ENCODE results near the gene COL7A1. TPM values are rescaled to one million over a fixed set of nuclear protein-coding genes. Genes with fewer than 3 reads are reported as not detected.
A peak's percentile ranks its signal among the peaks of the same experiment; 100 is the strongest.

The COL7A1 gene
- total and polyA plus RNA-seq, 12 donors, result 0.35 to 66.9 (median 3.1) TPM

GRCh38 chr3:48562367-48563095 is 32.6 kb downstream of the COL7A1 start:
- H3K4me1 ChIP-seq (replicated peaks in 1 of 2), result peaks cover 5 to 29% of the 10 kb centered on the region in 2 donors
- 90 to 96% (median 91%) methylated on average over 8 to 20 of the region's 20 CpGs for WGBS, 4 donors
- TF ChIP-seq CTCF (IDR thresholded peaks at IDR 0.05) (no peak), POLR2A (IDR thresholded peaks at IDR 0.05) (no peak)
- no peaks in the 10 kb centered on the region for H3K36me3 ChIP-seq (replicated peaks in 1 of 2)
- H3K27me3 ChIP-seq, result no peaks in the 10 kb centered on the region
- intact Hi-C loops (cut with DNase I), result no loop called here
- no peaks in the 10 kb centered on the region for H3K9me3 ChIP-seq (replicated peaks in 1 of 3)
- no peak overlapping the region for H3K4me3 ChIP-seq
- no peak overlapping the region for H3K27ac ChIP-seq
- no peak for DNase-seq

GRCh38 chr3:48561045-48561736 is 33.9 kb downstream of the COL7A1 start:
- peak overlapping the region in 2 of 5 donors; percentile 66 to 69 for H3K27ac ChIP-seq
- no peaks in the 10 kb centered on the region for H3K36me3 ChIP-seq (replicated peaks in 1 of 2)
- TF ChIP-seq CTCF (IDR thresholded peaks at IDR 0.05) (peak in 4 of 6 experiments; percentile 7 to 40 (median 22)), POLR2A (IDR thresholded peaks at IDR 0.05) (no peak)
- intact Hi-C loops (cut with DNase I), result no loop called here
- peaks cover 13 to 39% of the 10 kb centered on the region in 2 donors for H3K4me1 ChIP-seq (replicated peaks in 1 of 2)
- H3K4me3 ChIP-seq, result peak overlapping the region in 1 of 4 donors; percentile 39
- no peaks in the 10 kb centered on the region for H3K9me3 ChIP-seq (replicated peaks in 1 of 3)
- no peaks in the 10 kb centered on the region for H3K27me3 ChIP-seq
- peak; percentile 40 to 76 (median 56) for DNase-seq
- WGBS, 4 donors, result 28 to 53% (median 36%) methylated on average over 10 to 21 of the region's 21 CpGs

- intact Hi-C loops (cut with DNase I), result no loop called here
- peak in 3 of 7 donors; percentile 17 to 49 (median 27) for DNase-seq
- TF ChIP-seq POLR2A (IDR thresholded peaks at IDR 0.05) (no peak), CTCF (IDR thresholded peaks at IDR 0.05) (no peak)
- Histone ChIP-seq H3K36me3 (replicated peaks in 1 of 2) (no peaks in the 10 kb centered on the region), H3K27ac (peak overlapping the region in 2 of 5 donors; percentile 66 to 69), H3K4me1 (replicated peaks in 1 of 2) (peaks cover 14 to 44% of the 10 kb centered on the region in 2 donors), H3K4me3 (peak overlapping the region in 1 of 4 donors; percentile 39), H3K27me3 (no peaks in the 10 kb centered on the region), H3K9me3 (replicated peaks in 1 of 3) (no peaks in the 10 kb centered on the region)
- 6 to 20% (median 13%) methylated on average over 4 to 5 of the region's 5 CpGs for WGBS, 4 donors
Measured at GRCh38 chr3:48560648-48561018, 34.5 kb downstream of the COL7A1 start.

- no peaks in the 10 kb centered on the region for H3K27me3 ChIP-seq
- H3K36me3 ChIP-seq (replicated peaks in 1 of 2), result no peaks in the 10 kb centered on the region
- DNase-seq, result peak; percentile 34 to 72 (median 51)
- 37 to 63% (median 45%) methylated on average over 6 of the region's 6 CpGs for WGBS, 4 donors
- H3K4me3 ChIP-seq, result no peak overlapping the region
- TF ChIP-seq POLR2A (IDR thresholded peaks at IDR 0.05) (no peak), CTCF (IDR thresholded peaks at IDR 0.05) (no peak)
- H3K27ac ChIP-seq, result peak overlapping the region in 2 of 5 donors; percentile 45 to 75
- H3K9me3 ChIP-seq (replicated peaks in 1 of 3), result no peaks in the 10 kb centered on the region
- peaks cover 14 to 41% of the 10 kb centered on the region in 2 donors for H3K4me1 ChIP-seq (replicated peaks in 1 of 2)
- intact Hi-C loops (cut with DNase I), result no loop called here
Measured at GRCh38 chr3:48558493-48559134, 36.5 kb downstream of the COL7A1 start.

Measured in adrenal gland (tissue), 12 donors.